NCI-H226 (cell line): ENCODE data around the gene HDGFL3.
"Not testable (repeated sequence)": the region's sequence is repeated elsewhere in the genome, so short reads cannot be mapped to it uniquely, and the experiment has no call there.

ENCODE experiments used
- DNase-seq: peaks from one replicate; pipeline ENCODE4 v3.0.0-alpha.2; 2015

The HDGFL3 gene

DNA sequence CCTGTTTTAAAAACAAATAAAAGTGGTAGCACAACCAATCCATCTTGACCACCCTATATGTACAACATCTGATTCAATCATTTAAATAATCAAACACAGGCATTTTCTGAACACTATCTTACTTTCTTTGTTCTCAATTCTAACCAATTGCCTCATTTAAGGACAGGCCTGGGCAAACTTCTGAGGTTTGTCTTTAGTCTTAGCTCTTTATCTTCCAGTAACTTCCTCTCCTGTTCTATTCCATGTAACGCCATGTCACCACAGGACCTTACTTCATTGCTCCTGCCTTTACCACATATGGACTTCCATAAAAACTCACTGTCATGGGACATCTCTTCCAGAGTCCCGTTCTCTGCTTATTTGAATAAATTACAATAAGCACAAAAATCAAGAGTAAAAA is 14.9 kb downstream of the HDGFL3 start:
- DNase-seq = no peak

DNA sequence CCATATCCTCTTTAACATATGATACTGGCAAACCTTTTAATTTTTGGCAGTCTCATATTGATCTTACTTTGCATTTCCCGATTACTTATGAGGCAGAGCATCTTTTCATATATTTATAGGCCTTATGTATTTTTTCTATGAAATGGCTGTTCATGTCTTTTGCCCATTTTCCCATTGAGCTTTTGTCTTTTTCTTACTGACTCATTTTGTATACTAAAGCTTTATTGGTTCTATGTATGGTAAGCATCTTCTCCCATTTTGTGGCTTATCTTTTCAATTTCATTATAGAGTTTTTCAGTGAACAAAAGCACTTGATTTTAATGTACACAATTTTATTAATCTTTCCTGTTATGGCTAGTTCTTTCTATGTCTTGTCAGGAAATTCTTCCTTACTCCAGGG is 17.2 kb downstream of the HDGFL3 start:
- DNase-seq = no peak

DNA sequence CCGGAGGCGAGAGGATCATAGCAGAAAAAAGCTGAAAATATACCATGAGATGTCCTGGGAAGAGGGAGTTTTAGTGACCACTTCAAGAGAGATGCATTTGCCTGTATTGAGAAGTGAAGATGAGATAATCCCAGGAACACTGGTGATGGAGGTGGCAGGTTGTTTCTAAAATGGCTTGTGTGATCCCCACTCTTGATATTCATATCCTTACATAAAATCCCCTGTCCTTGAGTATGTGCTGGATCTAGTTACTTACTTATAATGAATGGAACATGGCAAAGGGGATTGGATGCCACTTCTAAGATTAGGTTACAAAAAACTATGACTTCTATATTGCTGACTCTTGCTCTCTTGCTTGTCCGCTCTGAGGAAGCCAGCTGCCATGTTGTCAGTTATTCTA is 22.1 kb downstream of the HDGFL3 start:
- no peak for DNase-seq

DNA sequence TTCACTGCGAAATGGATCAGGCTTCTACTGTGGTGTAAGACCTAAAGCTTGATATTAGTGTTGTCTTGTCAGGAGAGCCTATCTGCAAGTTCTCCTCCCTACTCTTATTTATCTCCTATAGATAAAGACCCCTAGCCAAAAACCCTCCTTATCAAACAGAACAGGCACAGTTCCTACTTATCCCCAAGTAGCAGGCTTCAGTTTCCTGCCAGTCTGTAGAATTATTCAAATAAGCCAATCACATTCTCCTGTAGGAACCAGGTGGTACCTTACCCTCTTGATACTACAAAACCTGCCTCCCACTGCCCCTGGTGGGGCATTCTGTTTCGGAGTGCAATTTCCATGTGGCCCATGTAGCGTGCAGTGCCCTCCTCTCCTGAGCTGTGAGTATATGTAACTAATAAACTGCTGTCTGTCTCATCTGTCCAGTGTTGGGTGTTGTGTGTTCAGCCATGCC is 28.7 kb downstream of the HDGFL3 start:
- DNase-seq = no peak

DNA sequence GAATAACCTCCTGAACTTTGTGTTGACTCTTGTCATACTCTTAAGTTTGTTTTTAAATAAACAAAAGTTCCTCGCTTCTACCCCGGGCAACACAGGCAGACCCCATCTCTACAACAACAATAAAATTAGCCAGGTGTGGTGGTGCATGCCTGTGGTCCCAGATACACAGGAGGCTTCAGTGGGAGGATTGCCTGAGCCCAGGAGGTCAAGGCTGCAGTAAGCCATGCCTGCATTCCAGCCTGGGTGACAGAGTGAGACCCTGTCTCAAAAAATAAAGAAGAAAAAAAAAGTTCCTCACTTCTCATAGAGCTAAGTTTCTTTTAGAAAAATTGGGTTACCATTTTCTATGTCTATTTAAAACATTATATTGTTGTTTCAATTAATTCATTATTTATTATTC is 29.2 kb downstream of the HDGFL3 start:
- DNase-seq = no peak

DNA sequence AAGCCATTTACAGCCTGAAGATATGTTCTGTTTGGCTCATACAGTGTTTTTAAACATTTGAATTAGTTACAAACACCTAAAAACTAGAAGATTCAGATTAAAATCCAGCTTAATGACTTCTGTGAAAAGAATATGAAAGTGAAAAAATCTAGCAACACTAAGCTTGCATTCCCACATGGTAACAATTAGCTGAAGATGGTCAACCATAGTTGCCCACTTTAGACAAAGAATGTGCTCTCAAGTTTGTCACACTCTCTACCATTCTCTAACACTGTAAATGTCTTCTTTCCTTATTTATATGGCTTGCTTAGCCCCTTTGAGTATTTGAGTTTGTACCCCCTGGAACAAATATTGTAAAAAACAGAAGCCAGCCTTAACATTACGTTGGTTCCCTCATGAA is 32.7 kb downstream of the HDGFL3 start:
- no peak for DNase-seq

DNA sequence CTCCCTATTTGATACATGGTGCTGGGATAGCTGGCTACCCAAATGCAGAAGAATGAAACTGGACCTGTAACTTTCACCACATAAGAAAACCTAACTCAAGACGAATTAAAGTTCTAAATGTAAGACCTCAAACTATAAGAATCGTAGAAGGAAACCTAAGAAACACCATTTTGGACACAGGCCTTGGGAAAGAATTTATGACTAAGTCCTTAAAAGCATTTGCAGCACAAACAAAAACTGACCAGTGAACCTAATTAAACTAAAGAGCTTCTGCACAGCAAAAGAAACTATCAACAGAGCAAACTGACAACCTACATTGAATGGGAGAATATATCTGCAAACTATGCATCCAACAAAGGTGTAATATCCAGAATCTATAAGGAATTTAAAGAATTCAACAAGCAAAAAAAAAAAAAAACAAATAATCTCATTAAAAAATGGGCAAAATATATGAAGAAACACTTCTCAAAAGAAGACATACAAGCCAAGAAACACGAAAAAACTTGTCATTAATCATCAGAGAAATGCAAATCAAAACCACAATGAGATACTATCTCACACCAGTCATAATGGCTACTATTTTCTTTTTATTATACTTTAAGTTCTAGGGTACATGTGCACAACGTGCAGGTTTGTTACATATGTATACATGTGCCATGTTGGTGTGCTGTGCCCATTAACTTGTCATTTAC is 37.0 kb downstream of the HDGFL3 start:
- no peak for DNase-seq

DNA sequence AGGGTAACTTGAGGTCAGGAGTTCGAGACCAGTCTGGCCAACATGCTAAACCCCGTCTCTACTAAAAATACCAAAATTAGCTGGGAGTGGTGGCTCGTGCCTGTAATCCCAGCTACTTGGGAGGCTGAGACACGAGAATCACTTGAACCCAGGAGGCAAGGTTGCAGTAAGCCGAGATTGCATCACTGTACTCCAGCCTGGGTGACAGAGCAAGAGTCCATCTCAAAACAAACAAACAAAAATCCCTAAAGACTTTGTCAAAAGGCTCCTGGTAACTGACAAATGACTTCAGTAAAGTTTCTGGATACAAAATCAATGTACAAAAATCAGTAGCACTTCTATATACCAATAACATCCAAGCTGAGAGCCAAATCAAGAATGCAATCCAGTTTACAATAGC is 38.0 kb downstream of the HDGFL3 start:
- not testable (repeated sequence) for DNase-seq

DNA sequence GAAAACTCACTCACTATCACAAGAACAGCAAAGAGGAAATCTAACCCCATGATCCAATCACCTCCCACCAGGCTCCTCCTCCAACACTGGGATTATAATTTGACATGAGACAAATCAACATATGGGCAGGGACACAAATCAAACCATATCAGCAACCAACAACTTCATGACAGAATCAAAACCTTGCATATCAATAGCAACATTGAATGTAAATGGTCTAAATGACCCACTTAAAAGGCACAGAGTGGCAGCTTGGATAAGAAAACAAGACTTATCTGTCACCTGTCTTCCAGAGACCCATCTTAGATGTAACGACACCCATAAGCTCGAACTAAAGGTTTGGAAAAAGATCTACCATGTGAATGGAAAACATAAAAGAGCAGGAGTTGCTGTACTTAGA is 40.8 kb downstream of the HDGFL3 start:
- no peak for DNase-seq

DNA sequence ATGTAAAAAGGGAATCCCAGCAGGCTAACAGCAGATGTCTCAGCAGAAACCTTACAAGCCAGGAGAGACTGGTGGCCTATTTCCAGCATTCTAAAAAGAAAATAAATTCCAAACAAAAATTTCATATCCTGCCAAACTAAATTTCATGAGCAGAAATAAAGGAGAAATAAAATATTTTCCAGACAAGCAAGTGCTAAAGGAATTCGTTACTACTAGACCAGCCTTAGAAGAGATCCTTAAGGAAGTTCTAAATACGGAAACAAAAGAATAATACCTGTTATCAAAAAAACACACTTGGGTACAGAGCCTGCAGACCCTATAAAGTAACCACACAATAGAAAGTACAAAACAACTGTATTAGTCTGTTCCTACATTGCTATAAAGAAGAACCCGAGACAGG is 41.4 kb downstream of the HDGFL3 start:
- no peak for DNase-seq

DNA sequence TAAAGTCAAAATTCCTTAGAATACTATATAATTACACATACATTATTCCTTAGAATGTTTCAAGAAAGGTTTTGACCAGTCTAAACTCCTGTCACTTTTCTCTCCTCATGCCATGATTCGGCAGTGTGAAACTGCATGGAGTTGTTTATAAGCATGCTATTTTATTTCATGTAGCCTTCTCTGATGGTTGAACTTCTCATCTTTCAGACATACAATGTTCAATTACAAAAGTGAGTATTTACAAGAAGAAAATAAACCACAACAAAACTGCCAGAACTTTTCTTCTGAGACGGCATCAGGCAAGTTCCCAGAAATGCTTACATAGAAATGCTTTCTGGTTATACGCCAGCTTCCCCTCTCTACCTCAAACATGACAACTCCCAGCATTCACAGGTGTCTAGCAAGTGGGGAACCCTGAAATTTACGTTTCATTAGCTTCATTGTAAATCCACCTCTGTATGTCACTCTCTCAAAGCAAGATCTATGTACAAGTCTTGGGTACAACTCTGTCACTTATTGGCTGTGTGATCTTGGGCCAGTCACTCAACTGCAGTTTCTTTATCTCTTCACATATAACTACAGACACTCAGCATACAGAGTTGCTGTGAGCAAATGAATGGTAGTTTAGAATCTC is 42.7 kb downstream of the HDGFL3 start:
- no peak for DNase-seq

DNA sequence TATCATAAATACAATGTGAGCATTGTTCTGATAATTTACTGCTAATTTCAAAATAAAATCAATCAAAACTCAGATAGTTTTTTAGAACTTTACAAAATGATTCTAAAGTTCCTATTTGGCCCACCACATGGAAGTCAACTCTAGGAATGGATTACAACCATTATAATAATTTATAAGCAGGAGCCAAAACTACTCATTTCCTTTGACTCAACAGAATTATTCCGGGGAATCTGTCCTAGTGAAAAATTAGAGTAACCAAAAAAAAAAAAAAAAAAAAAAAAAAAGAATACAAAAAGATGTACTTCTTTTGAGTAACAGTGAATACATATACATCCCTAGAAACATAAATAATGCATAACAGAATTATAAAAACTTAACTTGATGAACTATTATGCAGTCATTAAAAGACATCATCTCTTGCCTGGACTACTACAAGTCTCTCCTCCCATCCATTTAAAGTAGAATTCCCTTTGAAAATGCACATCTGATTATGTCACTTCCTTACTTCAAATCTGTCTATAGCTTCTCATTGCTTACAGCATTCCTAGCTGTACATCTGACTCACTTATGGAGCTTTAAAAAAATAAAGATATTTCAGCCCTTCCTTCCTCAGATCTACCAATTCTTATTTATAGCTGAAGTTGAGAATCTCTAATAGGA is 43.4 kb downstream of the HDGFL3 start:
- DNase-seq = peak; percentile 79

DNA sequence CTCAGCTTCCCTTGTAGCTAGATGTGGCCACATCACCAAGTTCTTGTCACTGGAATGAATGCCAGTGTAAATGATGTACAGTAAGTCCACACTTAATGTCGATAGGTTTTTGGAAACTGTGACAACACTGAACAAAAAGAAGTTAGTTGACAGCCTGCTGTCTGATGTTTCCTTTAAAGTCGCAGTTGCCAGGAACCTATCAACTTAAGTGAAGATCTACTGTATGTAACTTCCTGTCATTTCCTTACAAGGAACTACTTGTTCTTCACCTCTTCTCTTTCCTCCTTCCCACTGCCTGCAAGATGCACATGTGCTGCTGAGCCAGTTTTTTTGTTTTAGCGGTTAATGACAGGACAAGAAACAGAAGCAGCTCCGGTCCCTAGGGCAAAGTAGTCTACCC is 44.6 kb downstream of the HDGFL3 start:
- DNase-seq = no peak

DNA sequence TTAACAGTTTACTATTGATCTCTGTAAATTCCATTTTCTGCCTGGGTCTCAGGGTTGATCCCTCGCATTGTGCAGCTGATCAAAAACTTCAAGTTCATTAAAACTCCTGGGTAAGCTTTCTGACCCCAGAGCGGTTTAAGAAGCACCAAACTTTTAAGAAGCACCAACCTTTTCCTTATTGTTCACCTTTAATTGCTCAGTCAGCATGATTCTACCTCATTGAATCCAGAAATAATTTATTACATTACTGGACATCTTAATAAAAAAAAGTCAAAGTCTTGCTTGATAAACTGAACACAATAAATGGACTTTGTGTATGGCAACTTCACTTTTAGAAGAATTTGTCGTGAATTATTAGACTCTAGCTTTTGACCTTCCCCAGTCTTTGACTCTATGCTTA is 46.9 kb downstream of the HDGFL3 start:
- DNase-seq = no peak

DNA sequence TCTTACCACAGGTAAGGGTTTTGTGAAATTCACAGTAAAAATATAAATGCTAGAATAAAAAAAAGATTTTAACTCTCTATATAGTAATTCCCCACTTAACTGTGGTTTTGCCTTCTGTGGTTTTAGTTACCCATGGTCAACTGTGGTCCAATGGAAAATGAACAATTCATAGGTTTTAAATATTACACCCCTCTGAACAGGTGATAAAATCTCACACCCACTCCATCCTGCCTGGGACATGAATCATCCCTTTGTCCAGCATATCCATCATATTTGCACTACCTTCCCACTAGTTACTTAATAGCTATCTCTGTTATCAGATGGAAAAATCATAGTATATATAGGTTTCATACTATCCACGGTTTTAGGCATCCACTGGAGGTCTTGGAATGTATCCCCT is 49.2 kb downstream of the HDGFL3 start:
- peak; percentile 9 for DNase-seq

DNA sequence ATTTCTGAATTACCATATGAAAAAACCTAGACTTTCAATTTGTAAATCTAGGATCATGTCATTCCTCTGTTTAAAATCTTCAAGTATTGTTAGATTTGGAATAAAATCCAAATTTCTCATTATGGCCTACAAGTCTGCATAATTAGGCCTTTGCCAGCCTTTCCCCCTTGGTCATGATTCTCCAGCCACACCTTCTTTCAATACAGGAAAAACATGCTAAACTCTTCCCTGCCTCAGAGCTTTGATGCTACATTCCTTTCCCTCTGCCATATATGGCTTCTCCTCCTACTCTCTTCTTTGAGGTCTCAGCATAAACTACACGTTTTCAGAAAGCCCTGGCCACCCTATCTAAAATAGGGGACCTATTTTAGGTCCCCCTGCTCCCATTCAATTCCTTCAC is 51.7 kb downstream of the HDGFL3 start:
- DNase-seq = no peak

DNA sequence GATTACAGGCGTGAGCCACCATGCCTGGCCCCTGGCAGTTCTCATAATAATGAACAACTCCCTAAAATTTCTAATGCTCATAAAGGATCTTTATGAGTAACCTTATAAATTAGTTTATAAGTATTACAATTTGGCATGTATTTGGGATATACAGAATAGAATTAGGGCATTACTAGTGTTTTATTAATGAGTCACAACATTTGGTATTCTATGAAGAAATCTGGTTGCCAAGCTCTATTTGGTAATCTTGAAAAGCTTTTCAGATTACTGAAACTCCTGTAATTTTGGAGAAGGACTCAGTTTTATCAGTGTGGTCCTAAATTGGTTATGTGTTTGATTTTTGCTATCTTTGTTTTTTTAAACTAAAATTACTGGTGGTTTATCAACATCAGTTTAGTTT is 54.3 kb downstream of the HDGFL3 start:
- DNase-seq = no peak

DNA sequence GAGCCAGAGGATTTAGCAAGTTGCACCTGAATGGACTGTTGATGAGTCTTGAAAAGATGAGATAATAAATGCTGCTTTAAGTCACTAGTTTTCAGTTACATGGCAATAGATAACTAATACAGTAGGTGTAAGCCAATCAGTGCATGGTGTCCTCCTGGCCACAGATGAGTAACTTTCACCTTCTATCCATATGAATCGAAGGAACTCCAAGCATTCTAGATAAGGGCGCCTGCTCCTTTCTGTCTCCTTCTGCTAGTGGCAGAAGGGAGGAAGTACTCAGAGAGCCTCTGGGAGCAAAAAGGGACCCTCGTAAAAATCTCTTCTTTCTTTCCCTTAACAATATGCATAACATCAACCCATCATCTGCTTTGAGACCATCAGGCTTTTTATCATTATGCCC is 62.9 kb downstream of the HDGFL3 start:
- DNase-seq = no peak

DNA sequence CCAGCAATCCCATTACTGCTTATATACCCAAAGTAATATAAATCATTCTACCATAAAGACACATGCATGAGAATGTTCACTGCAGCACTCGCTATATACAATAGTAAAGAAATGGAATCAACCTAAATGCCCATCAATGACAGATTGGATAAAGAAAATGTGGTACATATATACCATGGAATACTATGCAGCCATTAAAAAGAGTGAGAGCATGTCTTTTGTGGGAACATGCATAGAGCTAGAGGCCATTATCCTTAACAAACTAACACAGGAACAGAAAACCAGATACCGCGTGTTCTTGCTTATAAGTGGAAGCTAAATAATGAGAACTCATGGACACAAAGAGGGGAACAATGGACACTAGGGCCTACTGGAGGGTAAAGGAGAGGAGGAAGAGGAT is 65.5 kb downstream of the HDGFL3 start:
- not testable (repeated sequence) for DNase-seq

DNA sequence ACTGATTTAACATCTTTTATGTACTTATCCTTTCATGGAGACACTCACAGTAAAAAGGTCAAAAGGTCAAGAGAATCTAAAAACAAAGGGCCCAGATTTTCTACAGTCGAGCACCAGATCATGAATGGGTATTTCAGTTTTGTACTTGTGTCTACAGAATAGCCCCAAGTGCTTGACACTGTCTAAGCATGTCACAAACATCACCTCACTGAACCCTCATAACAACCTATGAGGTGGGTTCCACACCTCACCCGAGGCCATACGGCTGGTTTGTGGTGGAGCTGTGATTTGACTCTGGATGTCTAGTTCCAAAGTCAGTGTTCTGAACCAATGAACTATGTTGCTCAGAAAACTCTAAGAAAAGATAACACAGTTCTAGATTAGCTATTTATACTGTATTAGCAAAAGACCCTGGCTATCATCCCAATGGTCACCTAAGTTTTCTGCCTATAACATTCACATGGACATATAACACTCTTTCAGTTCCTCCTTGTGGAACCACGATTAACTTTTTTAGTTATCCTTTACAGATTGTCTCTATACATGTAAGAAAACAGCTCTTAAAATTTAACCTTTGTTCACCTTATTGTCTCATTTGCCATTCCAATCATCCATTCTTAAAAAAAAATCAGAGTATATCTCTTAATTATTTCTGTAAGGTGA is 74.6 kb downstream of the HDGFL3 start:
- no peak for DNase-seq

DNA sequence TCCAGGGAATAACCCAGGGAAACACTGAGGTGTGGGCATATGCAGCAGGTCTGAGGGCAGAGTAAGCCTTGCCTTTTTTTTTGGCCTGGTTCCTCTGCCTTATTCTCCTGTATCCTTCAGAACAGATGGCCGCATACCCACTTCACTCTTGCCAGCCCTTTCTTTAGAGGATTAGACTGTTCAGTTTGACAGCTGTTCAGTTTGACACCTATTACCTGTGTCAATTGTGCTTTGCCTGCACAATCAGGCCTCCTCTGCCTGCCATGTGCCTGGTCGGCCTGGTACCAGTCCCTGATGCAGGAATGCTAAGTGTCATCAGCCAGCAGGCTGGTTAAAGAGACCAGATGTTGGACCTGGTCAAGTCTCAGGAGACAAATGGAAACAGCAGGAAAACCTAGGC is 77.8 kb downstream of the HDGFL3 start:
- no peak for DNase-seq

DNA sequence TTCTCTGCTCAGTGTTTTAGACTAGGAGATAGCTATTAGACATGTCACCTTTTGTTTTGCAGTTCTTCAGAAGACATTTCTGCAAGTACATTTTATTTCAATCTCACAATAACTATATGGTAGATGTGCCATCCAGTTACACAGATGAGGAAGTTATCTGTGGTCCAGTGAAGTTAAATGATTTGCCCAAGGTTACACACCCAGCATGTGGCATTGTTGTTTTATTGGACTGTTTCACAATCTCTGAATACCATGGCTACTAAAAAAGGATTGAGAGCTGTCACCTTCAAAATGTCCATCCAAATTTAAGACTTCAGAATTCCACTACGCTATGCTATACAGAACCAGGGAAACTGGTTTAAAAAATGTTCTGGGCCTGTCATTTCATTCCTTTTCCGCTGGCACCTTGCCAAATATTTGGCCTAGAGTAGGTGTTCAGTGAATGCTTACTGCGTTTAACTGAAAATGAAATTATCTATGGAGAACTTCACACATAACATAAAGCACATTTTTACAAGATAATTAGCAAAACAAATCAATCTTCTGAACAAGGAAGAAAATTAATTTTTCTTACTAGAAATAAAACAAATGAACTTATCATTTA is 80.0 kb downstream of the HDGFL3 start:
- no peak for DNase-seq

DNA sequence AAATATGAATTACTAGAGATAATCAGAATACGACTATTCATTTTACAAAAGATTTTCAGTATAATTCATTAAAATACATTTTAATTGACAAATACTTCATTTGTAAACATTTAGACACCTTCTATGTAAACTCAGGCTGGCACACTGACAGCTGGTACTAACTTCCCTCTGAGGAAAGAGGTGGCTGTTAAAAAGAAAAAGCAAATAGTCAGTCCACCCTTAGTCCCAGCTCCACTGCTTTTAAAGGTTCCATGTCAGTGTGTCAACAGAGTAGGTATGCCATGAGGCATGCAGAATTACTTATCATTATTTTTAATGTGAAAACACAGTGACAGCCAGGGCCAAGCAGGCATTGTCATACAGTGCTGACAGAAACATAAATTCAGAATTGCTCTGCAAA is 84.1 kb downstream of the HDGFL3 start:
- no peak for DNase-seq
